Measurements from ENCODE around the gene NAT16. TPM values are rescaled to one million over a fixed set of nuclear protein-coding genes. Genes with fewer than 3 reads are reported as not detected.

NAT16 gene
- total and polyA plus RNA-seq, 2 of the 13 experiments (the other 11 are each of a cell fraction or from before 2014, with no cell fraction given), result 0.04 TPM; not detected in 1

DNA sequence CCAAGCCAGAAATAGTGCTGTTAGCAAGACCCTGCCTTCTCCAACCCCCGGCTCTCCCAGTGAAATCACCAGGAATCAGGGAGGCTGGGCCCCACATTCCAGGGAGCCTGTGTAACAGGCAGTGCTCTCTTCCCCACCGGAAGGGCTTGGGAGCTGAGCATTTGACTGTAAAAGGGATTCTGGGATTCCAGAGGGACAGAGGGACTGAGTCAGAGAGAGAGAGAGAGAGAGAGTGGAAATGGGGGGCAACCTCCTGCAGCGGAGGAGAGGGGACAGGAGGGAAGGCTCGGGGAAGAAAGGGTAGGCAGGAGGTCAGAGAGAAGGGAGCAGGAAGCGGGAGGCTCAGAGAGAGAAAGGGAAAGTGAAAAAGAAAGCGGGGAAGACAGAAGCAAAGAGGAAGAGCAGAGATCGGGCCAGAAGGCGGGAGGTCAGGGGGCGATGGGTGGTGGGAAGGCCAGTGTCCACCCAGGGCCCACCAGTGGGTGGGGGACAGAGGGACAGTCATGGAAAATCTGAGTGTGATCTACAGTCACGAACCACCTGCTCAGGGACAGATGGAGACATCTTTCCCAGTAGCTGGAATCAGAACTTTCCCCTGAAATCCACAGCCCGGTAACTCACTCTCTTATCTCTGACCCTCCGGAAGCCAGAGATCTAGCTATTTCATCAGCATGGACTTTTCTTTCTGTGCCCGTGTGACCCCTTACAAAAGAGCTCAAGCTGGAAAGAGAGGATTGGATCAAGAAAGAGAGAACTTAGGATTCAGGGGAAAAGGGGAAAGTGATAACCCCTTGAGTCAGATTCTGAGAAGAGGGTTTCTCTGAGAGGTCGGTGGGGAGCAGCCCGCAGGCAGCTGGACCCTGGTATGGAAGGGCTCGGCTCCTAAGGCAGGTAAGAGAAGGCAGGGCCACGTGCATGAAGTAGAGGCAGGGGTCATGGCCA is 57.8 kb downstream of the NAT16 start (continued):
- TF ChIP-seq SMAD9 (CRISPR knock-in tag; IDR thresholded peaks at IDR 0.05) (no peak), ZFP36L1 (CRISPR knock-in tag; IDR thresholded peaks at IDR 0.05) (no peak), REPIN1 (CRISPR knock-in tag; IDR thresholded peaks at IDR 0.05; ENCODE audit: borderline replicate concordance, low read depth) (no peak), ZFYVE20 (CRISPR knock-in tag; IDR thresholded peaks at IDR 0.05; ENCODE audit: borderline replicate concordance, low read depth) (no peak), ZNF143 (CRISPR knock-in tag; IDR thresholded peaks at IDR 0.05) (peak; percentile 80), ZNF12 (CRISPR knock-in tag; IDR thresholded peaks at IDR 0.05) (no peak), SIN3A (IDR thresholded peaks at IDR 0.05; ENCODE audit: borderline replicate concordance, low read depth, low read length) (no peak), ZNF10 (CRISPR knock-in tag; IDR thresholded peaks at IDR 0.05; ENCODE audit: borderline replicate concordance, low read depth) (no peak), SKI (IDR thresholded peaks at IDR 0.05; ENCODE audit: partially characterized antibody) (peak; percentile 29), ZNF292 (CRISPR knock-in tag; IDR thresholded peaks at IDR 0.05; ENCODE audit: borderline replicate concordance, low read depth) (peak; percentile 62; the same call in 1 of the 2 replicates), SNAI1 (CRISPR knock-in tag; IDR thresholded peaks at IDR 0.05; ENCODE audit: borderline replicate concordance) (no peak), ATF7 (IDR thresholded peaks at IDR 0.05) (0 out of 2 replicates have a peak, but pooled peaks have one; percentile 16), ATF7 (CRISPR knock-in tag; IDR thresholded peaks at IDR 0.05) (peak; percentile 64; the same call in 1 of the 2 replicates), MBD4 (IDR thresholded peaks at IDR 0.05; ENCODE audit: borderline replicate concordance, low read length) (no peak), KLF16 (CRISPR knock-in tag; IDR thresholded peaks at IDR 0.05) (no peak), PAWR (CRISPR knock-in tag; IDR thresholded peaks at IDR 0.05; ENCODE audit: borderline replicate concordance) (no peak)
- TF ChIP-seq, protein P1, sequence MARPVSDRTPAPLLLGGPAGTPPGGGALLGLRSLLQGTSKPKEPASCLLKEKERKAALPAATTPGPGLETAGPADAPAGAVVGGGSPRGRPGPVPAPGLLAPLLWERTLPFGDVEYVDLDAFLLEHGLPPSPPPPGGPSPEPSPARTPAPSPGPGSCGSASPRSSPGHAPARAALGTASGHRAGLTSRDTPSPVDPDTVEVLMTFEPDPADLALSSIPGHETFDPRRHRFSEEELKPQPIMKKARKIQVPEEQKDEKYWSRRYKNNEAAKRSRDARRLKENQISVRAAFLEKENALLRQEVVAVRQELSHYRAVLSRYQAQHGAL (CRISPR knock-in tag; IDR thresholded peaks at IDR 0.05; ENCODE audit: not compliant biosample characterization), result no peak
- TF ChIP-seq, protein P2, sequence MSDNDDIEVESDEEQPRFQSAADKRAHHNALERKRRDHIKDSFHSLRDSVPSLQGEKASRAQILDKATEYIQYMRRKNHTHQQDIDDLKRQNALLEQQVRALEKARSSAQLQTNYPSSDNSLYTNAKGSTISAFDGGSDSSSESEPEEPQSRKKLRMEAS (IDR thresholded peaks at IDR 0.05), result 0 out of 2 replicates have a peak, but pooled peaks have one; percentile 11
- TF ChIP-seq, protein P3, sequence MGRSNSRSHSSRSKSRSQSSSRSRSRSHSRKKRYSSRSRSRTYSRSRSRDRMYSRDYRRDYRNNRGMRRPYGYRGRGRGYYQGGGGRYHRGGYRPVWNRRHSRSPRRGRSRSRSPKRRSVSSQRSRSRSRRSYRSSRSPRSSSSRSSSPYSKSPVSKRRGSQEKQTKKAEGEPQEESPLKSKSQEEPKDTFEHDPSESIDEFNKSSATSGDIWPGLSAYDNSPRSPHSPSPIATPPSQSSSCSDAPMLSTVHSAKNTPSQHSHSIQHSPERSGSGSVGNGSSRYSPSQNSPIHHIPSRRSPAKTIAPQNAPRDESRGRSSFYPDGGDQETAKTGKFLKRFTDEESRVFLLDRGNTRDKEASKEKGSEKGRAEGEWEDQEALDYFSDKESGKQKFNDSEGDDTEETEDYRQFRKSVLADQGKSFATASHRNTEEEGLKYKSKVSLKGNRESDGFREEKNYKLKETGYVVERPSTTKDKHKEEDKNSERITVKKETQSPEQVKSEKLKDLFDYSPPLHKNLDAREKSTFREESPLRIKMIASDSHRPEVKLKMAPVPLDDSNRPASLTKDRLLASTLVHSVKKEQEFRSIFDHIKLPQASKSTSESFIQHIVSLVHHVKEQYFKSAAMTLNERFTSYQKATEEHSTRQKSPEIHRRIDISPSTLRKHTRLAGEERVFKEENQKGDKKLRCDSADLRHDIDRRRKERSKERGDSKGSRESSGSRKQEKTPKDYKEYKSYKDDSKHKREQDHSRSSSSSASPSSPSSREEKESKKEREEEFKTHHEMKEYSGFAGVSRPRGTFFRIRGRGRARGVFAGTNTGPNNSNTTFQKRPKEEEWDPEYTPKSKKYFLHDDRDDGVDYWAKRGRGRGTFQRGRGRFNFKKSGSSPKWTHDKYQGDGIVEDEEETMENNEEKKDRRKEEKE (IDR thresholded peaks at IDR 0.05), result no peak
- TF ChIP-seq, protein P4, sequence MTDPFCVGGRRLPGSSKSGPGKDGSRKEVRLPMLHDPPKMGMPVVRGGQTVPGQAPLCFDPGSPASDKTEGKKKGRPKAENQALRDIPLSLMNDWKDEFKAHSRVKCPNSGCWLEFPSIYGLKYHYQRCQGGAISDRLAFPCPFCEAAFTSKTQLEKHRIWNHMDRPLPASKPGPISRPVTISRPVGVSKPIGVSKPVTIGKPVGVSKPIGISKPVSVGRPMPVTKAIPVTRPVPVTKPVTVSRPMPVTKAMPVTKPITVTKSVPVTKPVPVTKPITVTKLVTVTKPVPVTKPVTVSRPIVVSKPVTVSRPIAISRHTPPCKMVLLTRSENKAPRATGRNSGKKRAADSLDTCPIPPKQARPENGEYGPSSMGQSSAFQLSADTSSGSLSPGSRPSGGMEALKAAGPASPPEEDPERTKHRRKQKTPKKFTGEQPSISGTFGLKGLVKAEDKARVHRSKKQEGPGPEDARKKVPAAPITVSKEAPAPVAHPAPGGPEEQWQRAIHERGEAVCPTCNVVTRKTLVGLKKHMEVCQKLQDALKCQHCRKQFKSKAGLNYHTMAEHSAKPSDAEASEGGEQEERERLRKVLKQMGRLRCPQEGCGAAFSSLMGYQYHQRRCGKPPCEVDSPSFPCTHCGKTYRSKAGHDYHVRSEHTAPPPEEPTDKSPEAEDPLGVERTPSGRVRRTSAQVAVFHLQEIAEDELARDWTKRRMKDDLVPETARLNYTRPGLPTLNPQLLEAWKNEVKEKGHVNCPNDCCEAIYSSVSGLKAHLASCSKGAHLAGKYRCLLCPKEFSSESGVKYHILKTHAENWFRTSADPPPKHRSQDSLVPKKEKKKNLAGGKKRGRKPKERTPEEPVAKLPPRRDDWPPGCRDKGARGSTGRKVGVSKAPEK (CRISPR knock-in tag; IDR thresholded peaks at IDR 0.05; ENCODE audit: borderline replicate concordance), result no peak
